Daoy (cell line): Measurements from ENCODE around the gene CUL9. TPM values are rescaled to one million over a fixed set of nuclear protein-coding genes. Genes with fewer than 3 reads are reported as not detected.

Experiments
- DNase-seq: peaks from one replicate; pipeline ENCODE4 v3.0.0-alpha.2; 2015; ENCODE audit warnings: low read depth
- total RNA-seq: library from RNA; depleted of rRNA; stranded (reverse); fragments of >200 nt; shearing (Covaris generic); gene quantifications from 2 replicates; pipeline ENCODE4 v1.2.3, GENCODE V29; 2014

The CUL9 gene
- total RNA-seq, 1 experiment from 2014 or later: 23.7 TPM

GRCh38 chr6:43254846-43255245, 72.8 kb downstream of the CUL9 start:
- no peak for DNase-seq

GRCh38 chr6:43255408-43256054, 73.5 kb downstream of the CUL9 start:
- DNase-seq: no peak

DNA sequence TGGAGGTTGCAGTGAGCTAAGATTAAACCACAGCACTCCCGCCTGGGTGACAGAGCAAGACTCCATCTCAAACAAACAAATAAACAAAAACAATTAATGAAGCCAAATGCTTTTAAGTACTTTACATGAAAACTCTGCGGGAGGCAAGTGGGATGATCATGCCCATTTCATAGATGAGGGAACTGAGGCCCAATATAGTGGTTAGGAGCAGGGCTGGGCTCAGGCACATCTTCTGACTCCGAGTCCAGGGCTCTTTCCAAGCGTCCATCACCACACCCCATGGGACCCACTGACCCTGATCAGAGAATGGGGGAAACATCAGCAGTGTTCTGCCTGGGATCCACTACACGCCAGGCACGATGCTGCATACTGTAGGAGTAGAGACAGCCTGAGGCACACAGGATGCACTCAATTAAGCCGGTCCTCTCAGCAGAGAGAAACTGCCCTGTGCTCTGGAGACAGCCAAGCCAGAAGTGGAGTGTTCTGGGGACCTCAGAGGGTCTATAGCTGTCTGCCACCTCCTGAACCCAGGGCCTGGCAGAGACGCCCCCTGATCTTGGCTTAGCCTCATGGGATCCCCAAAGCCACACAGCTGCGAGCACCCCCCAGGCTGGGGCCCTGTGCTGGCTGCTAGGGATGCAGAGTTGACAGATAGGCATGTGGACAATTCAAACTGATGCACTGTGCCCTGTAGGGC, 74.8 kb downstream of the CUL9 start:
- no peak for DNase-seq

- DNase-seq: no peak
These were observed 75.6 kb downstream of the CUL9 start for GRCh38 chr6:43257367-43258145.

- no peak for DNase-seq
These were observed 76.2 kb downstream of the CUL9 start for GRCh38 chr6:43258180-43258579.

DNA sequence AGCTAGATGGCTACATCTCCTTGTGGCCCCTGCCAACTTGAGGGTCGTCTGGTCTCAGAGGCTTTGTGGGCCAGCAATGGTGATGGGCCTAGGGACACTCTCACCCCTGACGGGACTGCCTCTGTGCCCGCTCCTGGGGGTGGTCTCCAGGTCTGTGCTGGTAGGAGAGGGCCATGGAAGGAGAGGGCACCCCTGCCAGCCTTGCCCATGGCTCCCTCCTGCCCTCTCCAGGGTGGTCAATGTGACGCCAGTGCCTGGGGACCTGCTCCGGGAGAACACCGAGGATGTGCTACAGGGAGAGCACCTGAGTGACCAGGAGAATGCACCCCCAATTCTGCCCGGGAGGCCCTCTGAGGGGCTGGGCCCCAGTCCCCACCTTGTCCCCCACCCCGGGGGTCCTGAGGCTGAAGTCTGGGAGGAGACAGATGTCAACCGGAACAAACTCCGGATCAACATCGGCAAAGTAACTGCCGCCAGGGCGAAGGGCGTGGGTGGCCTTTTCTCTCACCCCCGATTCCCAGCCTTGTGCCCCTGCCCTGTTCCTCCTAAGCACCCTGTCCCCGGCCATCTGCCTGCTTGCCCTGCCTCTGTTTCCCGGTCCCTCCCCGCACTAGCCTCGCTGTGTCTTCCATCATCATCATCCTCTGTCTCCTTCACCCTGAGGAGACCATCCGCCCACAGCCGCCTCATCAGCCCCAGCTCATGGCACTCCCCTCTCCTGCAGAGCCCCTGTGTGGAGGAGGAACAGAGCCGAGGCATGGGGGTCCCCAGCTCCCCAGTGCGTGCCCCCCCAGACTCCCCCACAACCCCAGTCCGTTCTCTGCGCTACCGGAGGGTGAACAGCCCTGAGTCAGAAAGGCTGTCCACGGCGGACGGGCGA, 77.1 kb downstream of the CUL9 start:
- DNase-seq: no peak

DNA sequence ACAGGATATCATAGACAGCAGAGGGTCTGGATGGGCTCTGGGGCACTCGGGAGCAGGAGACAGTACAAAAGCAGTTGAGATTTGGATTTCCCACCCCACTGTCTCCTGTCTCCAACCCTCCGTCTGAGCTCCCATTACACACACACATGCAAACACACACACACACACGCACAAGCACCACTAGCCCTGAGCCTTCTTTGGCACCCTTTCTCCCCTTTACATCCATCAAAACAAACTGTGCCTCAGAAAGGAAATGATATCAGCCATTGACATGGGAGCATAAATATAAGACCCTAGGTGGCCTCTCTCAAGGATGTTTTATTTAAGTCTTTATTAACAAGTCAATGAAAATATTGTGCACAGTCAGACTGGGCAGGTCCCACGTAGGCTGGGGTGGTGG, 78.8 kb downstream of the CUL9 start:
- DNase-seq: no peak

- no peak for DNase-seq
These were observed 79.2 kb downstream of the CUL9 start for GRCh38 chr6:43261198-43261597.

DNA sequence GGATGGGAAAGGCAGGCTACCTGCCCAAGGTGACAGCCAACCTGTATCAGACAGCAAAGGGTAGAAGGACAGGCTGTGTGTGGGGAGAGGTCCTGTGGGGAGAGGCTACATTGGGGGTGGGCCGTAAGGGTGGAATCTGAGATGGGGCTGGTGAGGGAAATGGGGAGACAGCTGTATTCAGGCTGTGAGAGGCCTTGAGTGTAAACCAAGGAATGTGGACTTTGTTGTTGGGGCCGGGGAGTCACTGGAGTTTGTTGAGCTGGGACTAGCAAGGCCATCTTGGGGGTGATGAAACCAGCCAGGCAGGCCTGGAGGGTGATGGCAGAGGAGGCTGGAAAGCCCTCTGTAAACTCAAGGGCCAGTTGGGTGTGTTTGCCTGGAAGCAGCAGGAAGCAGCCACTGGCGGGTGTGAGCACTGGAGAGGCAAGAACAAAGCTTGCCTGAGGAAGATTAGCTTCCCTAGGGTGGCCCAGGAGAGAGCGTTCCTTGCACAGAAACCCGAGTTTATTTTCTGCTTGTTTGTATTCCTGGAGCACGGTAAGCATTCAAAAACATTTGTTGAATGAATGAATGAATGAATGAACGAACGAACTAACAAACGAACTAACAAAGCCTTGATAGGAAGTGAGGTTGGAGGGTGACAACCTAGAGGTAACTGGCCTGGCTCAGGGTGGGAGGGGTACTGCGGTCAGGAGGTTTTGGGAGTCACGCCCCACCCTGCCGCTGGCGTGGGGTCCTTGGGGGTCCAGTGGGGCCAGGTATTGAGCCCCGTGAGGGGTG, 80.2 kb downstream of the CUL9 start:
- DNase-seq: no peak

- DNase-seq: no peak
These were observed 80.9 kb downstream of the CUL9 start for GRCh38 chr6:43262780-43263313.

DNA sequence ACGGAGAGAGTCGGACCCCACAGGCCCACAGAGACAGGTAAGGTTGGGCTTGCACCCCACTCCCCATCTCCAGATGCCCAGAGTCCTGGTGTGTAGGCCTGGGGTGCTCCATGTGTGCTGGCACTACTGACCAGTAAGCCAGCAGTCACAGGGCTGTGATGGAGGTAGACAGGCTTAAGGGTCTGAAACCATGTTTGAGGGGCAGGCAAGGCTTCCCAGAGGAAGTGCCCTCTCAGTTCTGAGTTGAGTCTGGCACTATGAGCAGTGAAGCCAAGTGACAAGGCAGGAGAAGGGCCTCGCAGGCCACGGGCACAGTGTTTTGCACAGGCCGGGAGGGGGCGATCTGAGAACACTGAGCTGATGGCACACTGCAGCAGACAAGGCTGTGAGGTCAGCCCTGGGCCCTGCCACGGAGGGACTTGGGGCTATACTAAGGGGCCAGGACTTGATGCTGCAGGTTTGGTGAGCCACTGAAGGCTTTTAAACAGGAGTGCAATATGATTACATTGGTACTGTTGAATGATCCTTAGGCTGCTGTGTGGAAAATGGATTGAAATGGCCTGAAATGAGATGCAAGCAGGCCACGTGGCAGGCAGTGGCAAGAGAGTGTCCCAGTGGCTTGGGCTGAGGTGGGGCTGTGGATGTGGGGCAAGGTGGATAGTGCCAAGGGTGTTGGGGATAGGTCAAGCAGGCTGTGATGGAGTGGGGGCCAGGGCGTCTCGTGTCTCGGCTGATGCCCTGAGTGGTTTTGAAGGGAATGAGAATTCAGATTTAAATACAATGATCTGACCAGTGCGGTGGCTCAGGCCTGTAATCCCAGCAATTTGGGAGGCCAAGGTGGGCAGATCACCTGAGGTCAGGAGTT, 81.5 kb downstream of the CUL9 start:
- DNase-seq: peak; percentile 78

GRCh38 chr6:43264599-43265145, 82.7 kb downstream of the CUL9 start:
- no peak for DNase-seq

DNA sequence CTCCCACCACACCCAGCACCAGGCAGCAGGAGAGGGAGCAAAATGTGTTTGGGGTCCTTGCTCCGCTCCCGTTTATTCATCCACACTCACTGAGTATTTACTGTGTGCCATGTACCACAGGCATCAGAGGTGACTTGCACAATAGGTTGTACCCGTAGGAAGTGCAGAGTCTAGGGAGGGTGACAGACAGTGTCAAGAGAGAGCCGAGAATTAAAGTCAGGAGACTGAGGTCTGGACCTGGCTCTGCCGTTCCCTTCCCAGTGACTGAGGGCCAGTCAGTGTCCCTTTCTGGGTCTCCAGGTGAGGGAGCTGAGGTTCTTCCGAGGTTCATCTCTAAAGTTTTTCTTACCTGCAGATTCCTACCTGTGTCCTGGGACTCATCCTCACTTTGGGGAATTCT, 83.6 kb downstream of the CUL9 start:
- DNase-seq: no peak

DNA sequence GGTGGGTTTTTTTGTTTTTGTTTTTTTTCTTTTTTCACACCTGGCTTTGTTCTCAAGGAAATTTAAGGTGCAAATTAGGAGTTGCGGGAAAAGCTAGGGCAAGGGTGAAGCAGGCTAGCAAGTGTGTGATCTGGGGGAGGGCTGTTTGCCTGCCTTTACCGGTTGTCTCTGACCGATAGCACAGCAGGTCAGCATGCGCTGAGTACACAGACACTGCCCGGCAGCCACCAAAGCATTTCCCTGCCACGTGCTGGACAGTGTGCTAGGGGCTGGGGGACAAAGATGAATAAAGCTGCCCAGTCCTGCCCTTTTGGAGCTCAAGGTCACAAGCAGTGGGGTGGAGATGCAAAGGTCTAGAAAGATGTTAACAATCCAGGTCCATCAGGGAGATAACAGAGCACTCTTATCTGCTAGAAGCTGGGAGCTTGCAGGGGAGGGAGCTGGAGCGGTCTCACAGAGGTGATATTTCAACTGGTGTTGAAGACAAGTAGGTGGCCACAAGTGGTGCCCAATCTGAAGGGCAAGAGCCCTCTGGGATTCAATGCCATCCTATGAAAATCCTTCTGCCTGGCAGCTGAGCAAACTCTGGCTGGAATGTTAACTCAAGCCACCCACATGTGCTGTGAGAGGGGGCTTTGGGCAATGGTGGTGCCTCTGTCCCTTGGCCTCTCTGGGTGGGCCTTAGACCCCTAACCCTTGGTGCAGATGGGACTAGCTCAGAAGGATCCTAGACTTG, 85.8 kb downstream of the CUL9 start:
- no peak for DNase-seq

DNA sequence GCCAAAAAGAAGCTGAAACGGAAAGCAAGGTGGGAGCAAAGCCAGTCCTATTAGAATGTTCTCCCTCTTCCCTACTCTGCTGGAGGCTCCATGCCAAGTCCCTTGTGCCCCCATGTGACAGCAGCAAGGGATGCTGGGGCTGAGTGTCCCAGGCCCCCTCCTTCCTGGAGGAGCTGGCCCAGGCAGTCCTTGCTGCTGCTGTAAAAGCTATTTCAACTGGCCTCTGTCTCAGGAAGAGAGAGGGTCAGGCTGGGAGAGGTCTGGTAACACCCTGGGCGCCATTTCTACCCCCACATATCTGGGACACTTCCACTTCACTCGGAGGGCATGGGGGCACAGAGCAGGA, 86.3 kb downstream of the CUL9 start:
- no peak for DNase-seq

GRCh38 chr6:43268782-43269272, 86.8 kb downstream of the CUL9 start:
- DNase-seq: no peak

DNA sequence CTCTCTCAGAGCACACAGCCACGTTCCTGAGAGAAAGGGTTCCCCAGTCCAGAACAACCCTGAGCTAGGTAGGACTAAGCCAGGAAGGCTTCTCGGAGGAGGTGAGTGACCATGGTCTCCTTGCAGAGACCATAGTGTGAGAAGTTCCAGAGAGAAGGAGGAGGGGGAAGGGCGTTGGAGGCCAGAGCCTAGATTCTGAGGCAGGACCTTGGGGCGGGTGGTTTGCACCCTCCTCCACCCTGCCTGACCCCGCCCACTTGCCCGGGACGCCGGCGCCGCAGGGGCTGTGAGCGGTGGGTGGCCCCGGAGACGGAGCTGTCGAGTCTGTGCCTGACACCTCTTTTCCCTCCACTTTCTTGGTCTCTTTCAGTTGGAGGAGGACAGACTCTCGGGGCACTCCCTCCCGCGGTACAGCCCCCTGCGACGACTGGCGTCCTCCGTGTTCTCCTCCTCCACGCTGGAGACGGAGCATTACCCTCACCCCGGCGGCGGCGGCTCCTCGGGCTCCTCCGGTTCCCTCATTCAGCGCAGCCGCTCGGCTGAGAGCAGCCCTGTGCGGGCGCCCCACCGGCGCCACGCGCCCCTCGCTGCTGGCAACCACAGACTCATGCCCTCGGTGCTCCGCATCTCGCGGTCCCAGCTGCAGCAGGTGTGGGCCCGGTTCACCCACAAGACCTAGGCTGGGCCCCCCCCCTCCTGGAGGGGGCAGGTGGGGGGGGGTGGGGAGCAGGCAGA, 87.4 kb downstream of the CUL9 start:
- no peak for DNase-seq
